NB4 (cell line): Measurements from ENCODE around the gene WDR38.

Experiments
- CTCF ChIP-seq: IDR thresholded peaks from one replicate; pipeline ENCODE4 v1.5.1; 2012; ENCODE audit warnings: low read depth, low read length
- MAX ChIP-seq: IDR thresholded peaks from 2 replicates; pipeline ENCODE4 v1.6.1; 2011; ENCODE audit warnings: low read depth, low read length
- POLR2A ChIP-seq: IDR thresholded peaks from 2 replicates; pipeline ENCODE4 v1.6.1; 2011; ENCODE audit warnings: mild to moderate bottlenecking; ENCODE audit not compliant: insufficient read length; ENCODE audit errors: extremely low read depth

- TF ChIP-seq CTCF (no peak), POLR2A (no peak), MAX (no peak)
Observed at GRCh38 chr9:124841075-124841821, 12.0 kb upstream of the WDR38 start.
